ENCODE results near the gene CTAG2.
"Not testable (repeated sequence)": the region's sequence is repeated elsewhere in the genome, so short reads cannot be mapped to it uniquely, and the experiment has no call there.

CTAG2 gene

DNA sequence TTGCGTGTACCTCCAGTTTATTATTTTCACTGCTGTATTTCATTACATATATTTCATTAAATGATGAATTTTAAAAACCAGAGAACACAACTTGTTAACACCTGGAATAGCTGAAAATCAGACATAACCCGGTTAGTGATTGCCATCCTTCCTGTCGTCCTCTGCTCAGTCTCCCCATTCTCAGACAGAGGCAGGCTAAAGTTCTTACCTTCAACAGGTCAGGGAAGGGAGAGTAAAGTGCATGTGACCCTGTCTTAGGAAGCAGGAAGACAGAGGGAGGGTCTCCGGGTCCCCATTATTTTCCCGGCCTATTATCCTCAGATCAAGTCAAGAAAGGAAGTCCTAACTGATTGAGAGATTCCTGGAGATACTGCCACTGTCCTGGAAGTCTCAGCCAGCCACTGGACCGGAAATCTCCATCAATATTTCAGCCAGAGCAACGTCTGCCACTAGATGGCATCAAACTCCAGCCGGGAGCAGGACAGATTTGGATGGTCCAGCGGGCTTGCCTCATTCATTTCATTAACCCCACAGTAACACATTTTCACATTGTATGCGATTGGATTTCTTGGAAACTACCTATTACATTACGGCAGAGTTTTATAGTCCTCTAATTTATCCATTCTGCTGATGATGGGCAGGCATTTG lies 32.5 kb downstream of the CTAG2 start:
- H3K4me1 Mint-ChIP-seq (ENCODE audit: low read depth); H3K27me3 Mint-ChIP-seq; H3K36me3 Mint-ChIP-seq (ENCODE audit: low read depth); intact Hi-C loops (cut with micrococcal nuclease); H3K4me3 Mint-ChIP-seq; H3K27ac Mint-ChIP-seq; H3K9me3 Mint-ChIP-seq: not testable (repeated sequence)

DNA sequence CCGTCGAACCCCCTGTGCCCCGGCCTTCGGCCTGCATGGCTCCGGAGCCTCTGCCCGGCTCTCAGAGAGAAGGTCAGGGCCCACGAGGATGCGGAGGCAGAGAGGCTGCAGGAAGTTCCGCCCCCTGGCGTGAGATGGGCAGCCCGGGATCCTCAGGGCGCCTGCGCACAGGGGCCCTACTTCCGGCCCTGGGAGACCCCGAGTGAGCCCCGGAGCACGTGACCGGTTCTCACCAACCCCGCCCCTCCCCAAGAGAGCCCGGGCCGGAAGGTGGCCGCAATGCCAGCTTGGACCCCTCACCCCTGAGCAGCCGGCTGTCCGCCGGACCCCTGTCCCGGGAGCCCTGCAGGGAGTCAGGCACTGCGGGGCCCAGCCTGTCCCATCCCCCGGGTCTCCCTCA lies 34.2 kb downstream of the CTAG2 start, which contains the start of gene CTAG1B:
CTAG1B (minus strand) TSS at position 101 of the 400 bp plus-strand sequence; CDS start at position 37, 64 bp downstream.
- H3K27ac Mint-ChIP-seq; intact Hi-C loops (cut with micrococcal nuclease); H3K36me3 Mint-ChIP-seq (ENCODE audit: low read depth); H3K9me3 Mint-ChIP-seq; H3K4me3 Mint-ChIP-seq; H3K27me3 Mint-ChIP-seq; H3K4me1 Mint-ChIP-seq (ENCODE audit: low read depth): not testable (repeated sequence)

DNA sequence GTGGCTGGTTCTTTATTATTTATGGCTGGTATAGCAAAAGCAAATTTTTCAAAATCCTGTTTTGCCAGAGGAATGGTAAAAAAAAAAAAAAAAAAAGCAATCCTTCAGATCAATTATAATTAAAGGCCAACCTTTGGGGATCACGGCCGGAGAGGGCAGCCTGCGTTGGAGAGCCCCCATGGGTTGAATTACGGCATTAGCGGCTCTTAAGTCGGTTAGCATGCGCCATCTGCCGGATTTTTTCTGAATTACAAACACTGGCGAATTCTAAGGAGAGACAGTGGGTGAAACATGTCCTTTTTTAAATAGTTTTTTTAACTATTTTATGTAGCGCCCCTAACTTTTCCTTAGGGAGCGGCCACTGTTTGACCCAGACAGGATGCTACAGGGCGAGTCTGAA lies 39.8 kb downstream of the CTAG2 start:
- H3K36me3 Mint-ChIP-seq (ENCODE audit: low read depth); H3K4me1 Mint-ChIP-seq (ENCODE audit: low read depth); H3K27me3 Mint-ChIP-seq; H3K9me3 Mint-ChIP-seq; H3K4me3 Mint-ChIP-seq; intact Hi-C loops (cut with micrococcal nuclease); H3K27ac Mint-ChIP-seq: not testable (repeated sequence)

DNA sequence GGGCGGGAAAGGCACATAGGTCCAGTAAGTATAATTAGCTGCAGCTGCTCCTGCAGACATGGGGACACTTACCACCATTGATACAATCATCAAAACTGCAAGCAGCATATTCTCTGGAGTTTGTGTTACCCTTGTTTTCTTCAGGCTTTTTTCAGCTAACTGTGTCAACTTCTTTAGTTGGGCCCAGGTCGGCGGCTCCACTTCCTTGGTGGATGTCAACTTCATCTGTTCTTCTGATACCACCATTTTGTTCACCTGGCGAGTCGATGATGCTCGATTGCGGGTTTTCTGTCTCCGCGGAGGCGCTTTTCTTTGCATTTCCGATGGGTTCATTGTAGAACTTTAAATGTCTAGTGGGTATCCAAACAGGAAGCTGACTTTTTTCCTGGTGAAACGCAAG lies 42.2 kb downstream of the CTAG2 start:
- H3K4me3 Mint-ChIP-seq; H3K9me3 Mint-ChIP-seq; H3K4me1 Mint-ChIP-seq (ENCODE audit: low read depth); H3K27me3 Mint-ChIP-seq; intact Hi-C loops (cut with micrococcal nuclease); H3K27ac Mint-ChIP-seq; H3K36me3 Mint-ChIP-seq (ENCODE audit: low read depth): not testable (repeated sequence)

DNA sequence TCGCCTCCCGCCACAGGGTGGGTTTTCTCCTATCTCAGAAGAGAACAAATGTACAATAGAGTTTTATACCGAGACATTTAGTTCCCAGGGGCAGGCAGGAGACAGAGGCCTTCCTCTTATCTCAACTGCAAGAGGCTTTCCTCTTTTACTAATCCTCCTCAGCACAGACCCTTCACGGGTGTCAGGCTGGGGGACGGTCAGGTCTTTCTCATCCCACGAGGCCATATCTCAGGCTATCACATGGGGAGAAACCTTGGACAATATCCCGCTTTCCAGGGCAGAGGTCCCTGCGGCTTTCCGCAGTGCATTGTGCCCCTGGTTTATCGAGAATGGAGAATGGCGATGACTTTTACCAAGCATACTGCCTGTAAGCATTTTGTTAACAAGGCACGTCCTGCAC lies 44.6 kb downstream of the CTAG2 start:
- H3K27ac Mint-ChIP-seq; H3K4me3 Mint-ChIP-seq; intact Hi-C loops (cut with micrococcal nuclease); H3K36me3 Mint-ChIP-seq (ENCODE audit: low read depth); H3K27me3 Mint-ChIP-seq; H3K9me3 Mint-ChIP-seq: not testable (repeated sequence)
- peaks cover 16% of the 10 kb centered on the region for H3K4me1 Mint-ChIP-seq (ENCODE audit: low read depth)

DNA sequence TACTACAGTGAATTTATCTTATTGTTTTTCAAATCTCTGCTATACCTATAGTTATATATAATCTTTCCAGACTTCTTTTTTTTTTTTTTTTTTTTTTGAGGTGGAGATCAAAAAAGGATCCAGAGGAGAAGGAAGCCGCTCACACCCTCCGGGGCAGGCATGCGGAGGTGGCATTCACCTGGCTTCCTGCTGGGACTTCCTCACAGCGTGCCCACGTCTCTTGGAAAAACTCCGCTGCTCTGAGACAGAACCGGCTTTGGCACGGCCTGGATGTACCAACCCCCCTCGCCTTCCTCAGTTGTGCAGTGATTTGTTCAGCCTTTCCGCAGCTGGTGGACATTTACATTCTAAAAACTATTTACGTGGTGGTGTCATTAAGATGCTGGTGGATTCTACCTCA lies 45.4 kb downstream of the CTAG2 start:
- H3K9me3 Mint-ChIP-seq; intact Hi-C loops (cut with micrococcal nuclease); H3K27ac Mint-ChIP-seq; H3K27me3 Mint-ChIP-seq; H3K36me3 Mint-ChIP-seq (ENCODE audit: low read depth); H3K4me3 Mint-ChIP-seq: not testable (repeated sequence)
- H3K4me1 Mint-ChIP-seq (ENCODE audit: low read depth) = peaks cover 17% of the 10 kb centered on the region

DNA sequence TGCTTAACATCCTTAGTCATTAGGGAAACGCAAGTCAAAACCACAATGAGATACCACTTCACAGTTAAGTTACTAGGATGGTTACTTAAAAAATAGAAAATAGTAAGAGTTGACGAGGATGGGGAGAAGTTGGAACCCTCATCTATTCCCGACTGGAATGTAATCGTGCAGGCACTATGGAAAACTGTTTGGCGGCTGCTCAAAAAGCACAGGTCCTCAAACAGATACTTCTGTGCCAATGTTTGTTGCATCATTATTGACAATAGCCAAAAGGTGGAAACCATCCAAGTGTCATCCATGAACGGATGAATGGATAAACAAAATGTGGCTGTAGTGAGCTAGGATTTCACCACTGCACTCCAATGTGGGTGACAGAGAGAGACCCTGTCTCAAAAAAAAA lies 46.0 kb downstream of the CTAG2 start:
- no peak overlapping the region for H3K4me3 Mint-ChIP-seq
- H3K4me1 Mint-ChIP-seq (ENCODE audit: low read depth) = peaks cover 17% of the 10 kb centered on the region
- no peaks in the 10 kb centered on the region for H3K9me3 Mint-ChIP-seq
- no peaks in the 10 kb centered on the region for H3K36me3 Mint-ChIP-seq (ENCODE audit: low read depth)
- H3K27ac Mint-ChIP-seq = no peak overlapping the region
- intact Hi-C loops (cut with micrococcal nuclease) = no loop called here
- no peaks in the 10 kb centered on the region for H3K27me3 Mint-ChIP-seq

DNA sequence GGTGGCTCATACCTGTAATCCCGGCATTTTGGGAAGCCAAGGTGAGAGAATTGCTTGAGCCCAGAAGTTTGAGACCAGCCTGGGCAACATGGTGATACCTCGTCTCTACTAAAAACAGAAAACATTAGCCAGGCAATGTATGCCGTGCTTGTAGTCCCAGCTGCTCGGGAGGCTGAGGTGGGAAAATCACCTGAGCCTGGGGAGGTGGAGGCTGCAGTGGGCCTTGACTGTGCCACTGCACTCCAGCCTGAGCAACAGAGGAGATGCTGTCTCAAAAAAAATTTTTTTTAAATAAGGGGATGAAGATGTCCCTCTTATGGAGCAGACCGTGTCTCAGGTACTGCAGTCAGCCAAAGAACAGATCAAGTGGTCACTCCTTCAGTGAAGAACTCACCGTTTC lies 47.8 kb downstream of the CTAG2 start:
- intact Hi-C loops (cut with micrococcal nuclease) = no loop called here

DNA sequence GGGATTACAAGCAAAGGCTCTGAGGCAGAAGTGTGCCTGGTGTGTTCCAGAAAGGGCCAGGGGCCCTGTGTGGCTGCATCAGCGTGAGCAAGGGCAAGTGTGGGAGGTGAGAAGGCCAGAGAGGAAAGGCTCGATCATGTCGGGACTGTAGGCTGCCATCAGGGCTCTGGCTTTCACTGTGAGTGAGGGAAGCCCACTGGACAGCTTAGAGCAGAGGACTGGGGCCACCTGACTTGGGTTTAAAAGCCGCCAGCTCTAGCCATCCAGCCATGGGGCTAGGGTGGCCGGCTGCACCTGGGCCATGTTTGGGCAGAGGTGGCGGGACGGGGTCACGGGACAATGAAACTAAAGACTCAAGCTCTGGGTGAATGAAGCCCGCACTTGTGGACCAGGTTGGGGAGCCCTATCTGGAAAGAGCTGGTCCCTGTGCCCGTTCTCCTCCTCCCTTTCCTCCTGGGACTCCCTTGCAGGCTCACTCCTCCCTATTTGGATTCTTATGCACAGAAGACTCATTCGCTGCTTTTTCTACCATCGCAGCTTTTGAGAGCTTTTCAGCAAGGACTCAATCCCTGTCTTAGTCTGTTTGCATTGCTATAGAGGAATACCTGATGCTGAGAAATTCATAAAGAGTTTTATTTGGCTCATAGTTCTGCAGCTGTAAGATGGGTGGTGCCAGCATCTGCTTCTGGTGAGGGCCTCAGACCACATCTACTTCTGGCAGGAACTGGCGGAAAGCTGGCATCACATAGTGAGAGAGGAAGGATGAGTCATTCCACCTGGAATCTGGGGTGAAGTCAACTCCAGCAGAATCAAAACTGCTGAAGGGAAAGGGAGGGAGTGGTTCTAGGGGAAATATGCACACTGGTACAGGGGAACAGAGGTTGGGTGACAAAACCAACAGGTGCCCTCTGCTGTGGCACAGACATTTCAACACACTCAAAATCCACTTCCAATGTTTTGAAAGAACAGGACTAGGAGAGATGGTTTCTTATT lies 49.6 kb downstream of the CTAG2 start:
- H3K4me3 Mint-ChIP-seq = no peak overlapping the region
- peaks cover 30% of the 10 kb centered on the region for H3K4me1 Mint-ChIP-seq (ENCODE audit: low read depth)
- intact Hi-C loops (cut with micrococcal nuclease) = no loop called here
- H3K27me3 Mint-ChIP-seq = peaks cover 2% of the 10 kb centered on the region
- H3K9me3 Mint-ChIP-seq = no peaks in the 10 kb centered on the region
- H3K36me3 Mint-ChIP-seq (ENCODE audit: low read depth) = no peaks in the 10 kb centered on the region
- H3K27ac Mint-ChIP-seq = no peak overlapping the region

More for the DNA sequence above, 47.8 kb downstream of the CTAG2 start:
- Mint-ChIP-seq H3K27ac (no peak overlapping the region), H3K9me3 (no peaks in the 10 kb centered on the region), H3K36me3 (ENCODE audit: low read depth) (no peaks in the 10 kb centered on the region), H3K27me3 (no peaks in the 10 kb centered on the region), H3K4me3 (no peak overlapping the region), H3K4me1 (ENCODE audit: low read depth) (peaks cover 17% of the 10 kb centered on the region)

DNA sequence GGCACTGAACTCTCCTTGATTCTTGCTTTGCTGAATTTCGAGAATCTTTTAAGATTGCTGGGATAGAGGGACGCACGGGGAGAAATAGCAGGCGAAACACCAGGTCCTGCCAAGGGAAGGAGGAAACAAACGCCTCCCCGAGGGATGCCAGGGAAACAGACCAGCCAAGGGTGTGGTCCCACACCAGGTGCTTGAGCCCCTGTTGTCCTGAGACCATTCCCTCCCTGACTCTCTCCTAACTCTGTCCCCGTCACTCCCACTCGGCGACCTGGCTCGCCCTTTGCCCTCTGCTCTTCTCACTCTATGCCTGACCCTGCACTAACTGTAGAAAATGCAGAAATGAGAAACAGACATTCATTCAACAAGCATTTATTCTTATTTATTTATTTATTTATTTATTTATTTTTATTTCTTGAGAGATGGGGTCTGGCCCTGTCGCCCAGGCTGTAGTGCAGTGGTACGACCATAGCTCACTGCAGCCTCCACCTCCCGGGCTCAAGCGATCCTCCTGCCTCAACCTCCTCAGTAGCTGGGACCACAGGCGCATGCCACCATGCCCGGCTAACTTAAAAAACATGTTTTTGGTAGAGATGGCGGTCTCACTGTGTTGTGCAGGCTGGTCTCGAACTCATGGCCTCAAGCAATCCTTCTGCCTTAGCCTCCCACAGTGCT lies 50.5 kb downstream of the CTAG2 start:
- intact Hi-C loops (cut with micrococcal nuclease) = no loop called here
- Mint-ChIP-seq H3K4me3 (no peak overlapping the region), H3K4me1 (ENCODE audit: low read depth) (peaks cover 30% of the 10 kb centered on the region)

DNA sequence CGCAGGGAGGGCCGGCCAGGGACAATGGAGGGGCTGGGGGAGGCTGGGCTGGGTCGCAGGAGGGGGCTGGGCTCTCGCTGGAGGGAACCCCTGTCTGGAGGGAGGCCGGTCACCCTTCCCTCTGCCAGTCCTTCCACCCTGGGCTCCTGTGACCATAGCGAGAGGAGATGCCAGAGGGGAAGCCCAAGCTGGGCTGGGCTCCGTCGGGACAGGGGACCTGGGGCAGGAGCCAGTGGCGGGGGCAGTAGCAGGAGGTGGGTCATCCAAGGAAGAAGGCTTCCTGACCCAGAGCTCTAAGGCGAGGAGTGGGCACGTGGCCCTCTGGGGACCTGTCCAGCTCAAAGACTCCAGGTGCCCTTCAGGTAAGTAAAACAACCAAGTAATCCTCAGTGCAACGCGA lies 51.2 kb downstream of the CTAG2 start:
- peaks cover 2% of the 10 kb centered on the region for H3K27me3 Mint-ChIP-seq
- H3K27ac Mint-ChIP-seq = no peak overlapping the region
- H3K4me1 Mint-ChIP-seq (ENCODE audit: low read depth) = peaks cover 30% of the 10 kb centered on the region
- no peaks in the 10 kb centered on the region for H3K9me3 Mint-ChIP-seq
- no peak overlapping the region for H3K4me3 Mint-ChIP-seq
- H3K36me3 Mint-ChIP-seq (ENCODE audit: low read depth) = no peaks in the 10 kb centered on the region
- intact Hi-C loops (cut with micrococcal nuclease) = no loop called here

More for the DNA sequence above, 50.5 kb downstream of the CTAG2 start:
- Mint-ChIP-seq H3K27ac (no peak overlapping the region), H3K27me3 (peaks cover 2% of the 10 kb centered on the region), H3K36me3 (ENCODE audit: low read depth) (no peaks in the 10 kb centered on the region), H3K9me3 (no peaks in the 10 kb centered on the region)

All from dendritic cell treated with granulocyte-macrophage colony-stimulating factor and Interleukin-4, amounts not matched to agents 40 ng/mL and 50 ng/mL, for 4 days (primary cell).